Stimulated activated CD4-positive, alpha-beta T cell treated with anti-CD3 and anti-CD28 coated beads, Interleukin-15, amount 100 ng/mL, for 1 hour (primary cell): ENCODE results near the gene FAM237B.

Experiments
- DNase-seq, 2 donors: peaks; one replicate each; pipeline ENCODE4 v3.0.0-alpha.2; 2020; ENCODE audit warnings: low read depth in 1 of 2, low spot score in 1 of 2

FAM237B gene

GRCh38 chr7:90298145-90299038, 22.7 kb downstream of the FAM237B start:
- no peak for DNase-seq

GRCh38 chr7:90290244-90291113, 30.6 kb downstream of the FAM237B start:
- no peak for DNase-seq

- no peak for DNase-seq
These were observed 33.0 kb downstream of the FAM237B start for GRCh38 chr7:90288154-90288553.

- DNase-seq = no peak
These were observed 44.9 kb downstream of the FAM237B start for GRCh38 chr7:90276033-90276728.

- no peak for DNase-seq
These were observed 46.9 kb downstream of the FAM237B start for GRCh38 chr7:90274161-90274560.

GRCh38 chr7:90272242-90272641, 48.9 kb downstream of the FAM237B start:
- no peak for DNase-seq

- no peak for DNase-seq
These were observed 49.4 kb downstream of the FAM237B start for GRCh38 chr7:90271753-90272152.

- DNase-seq = no peak
These were observed 50.5 kb downstream of the FAM237B start for GRCh38 chr7:90270431-90271178.

GRCh38 chr7:90269163-90269562, 51.9 kb downstream of the FAM237B start:
- DNase-seq = no peak

- DNase-seq = no peak
These were observed 53.7 kb downstream of the FAM237B start for GRCh38 chr7:90267263-90267858.

GRCh38 chr7:90266808-90267207, 54.3 kb downstream of the FAM237B start:
- no peak for DNase-seq
